ENCODE results near the gene RCC1.

DNA sequence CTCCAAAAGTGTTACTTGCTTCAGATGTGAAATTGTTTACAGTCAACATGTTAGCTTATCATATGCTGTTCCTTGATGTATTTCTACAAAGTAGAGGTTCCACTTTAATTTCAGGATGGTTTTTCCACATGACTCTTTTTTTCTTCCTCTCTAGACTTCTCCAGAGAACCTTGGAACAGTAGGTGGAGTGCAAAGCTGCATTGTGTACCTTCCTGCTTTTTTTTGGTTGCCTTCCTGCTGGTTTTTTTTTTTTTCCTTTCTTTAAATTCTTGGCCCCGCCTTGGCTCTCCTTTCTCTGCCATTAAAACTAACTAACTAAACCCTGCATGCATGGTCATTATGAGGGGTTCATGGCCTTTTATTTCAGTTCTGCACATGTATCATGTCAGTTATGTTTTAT, 48.2 kb upstream of the RCC1 start:
- TF ChIP-seq, protein P1, sequence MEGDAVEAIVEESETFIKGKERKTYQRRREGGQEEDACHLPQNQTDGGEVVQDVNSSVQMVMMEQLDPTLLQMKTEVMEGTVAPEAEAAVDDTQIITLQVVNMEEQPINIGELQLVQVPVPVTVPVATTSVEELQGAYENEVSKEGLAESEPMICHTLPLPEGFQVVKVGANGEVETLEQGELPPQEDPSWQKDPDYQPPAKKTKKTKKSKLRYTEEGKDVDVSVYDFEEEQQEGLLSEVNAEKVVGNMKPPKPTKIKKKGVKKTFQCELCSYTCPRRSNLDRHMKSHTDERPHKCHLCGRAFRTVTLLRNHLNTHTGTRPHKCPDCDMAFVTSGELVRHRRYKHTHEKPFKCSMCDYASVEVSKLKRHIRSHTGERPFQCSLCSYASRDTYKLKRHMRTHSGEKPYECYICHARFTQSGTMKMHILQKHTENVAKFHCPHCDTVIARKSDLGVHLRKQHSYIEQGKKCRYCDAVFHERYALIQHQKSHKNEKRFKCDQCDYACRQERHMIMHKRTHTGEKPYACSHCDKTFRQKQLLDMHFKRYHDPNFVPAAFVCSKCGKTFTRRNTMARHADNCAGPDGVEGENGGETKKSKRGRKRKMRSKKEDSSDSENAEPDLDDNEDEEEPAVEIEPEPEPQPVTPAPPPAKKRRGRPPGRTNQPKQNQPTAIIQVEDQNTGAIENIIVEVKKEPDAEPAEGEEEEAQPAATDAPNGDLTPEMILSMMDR (IDR thresholded peaks at IDR 0.05) = no peak
- TF ChIP-seq CHD2 (IDR thresholded peaks at IDR 0.05; ENCODE audit: low read length, partially characterized antibody) = no peak
- TF ChIP-seq GABPA (IDR thresholded peaks at IDR 0.05; ENCODE audit: low read depth) = no peak
- no peak for TF ChIP-seq POLR2AphosphoS5 (IDR thresholded peaks at IDR 0.05; ENCODE audit: low read depth, low read length)

All from SK-N-SH (cell line).